ENCODE results near the gene LTBP3.

- TF ChIP-seq CTCF (IDR thresholded peaks at IDR 0.05) = no peak
- no peak for TF ChIP-seq POLR2A (IDR thresholded peaks at IDR 0.05)
These were observed 5.4 kb upstream of the LTBP3 start for GRCh38 chr11:65563601-65564000.
